NCI-H82 treated with DMSO at 0.1 percent for 48 hours (cell line): ENCODE data around the gene OGN.

ENCODE experiments used
- DNase-seq: peaks from one replicate; lab custom pipeline; 2025; ENCODE audit not compliant: unreplicated experiment; lab: John Stamatoyannopoulos, UW

The OGN gene

GRCh38 chr9:92405818-92406217 lies 1.4 kb upstream of the OGN start:
- no peak for DNase-seq

DNA sequence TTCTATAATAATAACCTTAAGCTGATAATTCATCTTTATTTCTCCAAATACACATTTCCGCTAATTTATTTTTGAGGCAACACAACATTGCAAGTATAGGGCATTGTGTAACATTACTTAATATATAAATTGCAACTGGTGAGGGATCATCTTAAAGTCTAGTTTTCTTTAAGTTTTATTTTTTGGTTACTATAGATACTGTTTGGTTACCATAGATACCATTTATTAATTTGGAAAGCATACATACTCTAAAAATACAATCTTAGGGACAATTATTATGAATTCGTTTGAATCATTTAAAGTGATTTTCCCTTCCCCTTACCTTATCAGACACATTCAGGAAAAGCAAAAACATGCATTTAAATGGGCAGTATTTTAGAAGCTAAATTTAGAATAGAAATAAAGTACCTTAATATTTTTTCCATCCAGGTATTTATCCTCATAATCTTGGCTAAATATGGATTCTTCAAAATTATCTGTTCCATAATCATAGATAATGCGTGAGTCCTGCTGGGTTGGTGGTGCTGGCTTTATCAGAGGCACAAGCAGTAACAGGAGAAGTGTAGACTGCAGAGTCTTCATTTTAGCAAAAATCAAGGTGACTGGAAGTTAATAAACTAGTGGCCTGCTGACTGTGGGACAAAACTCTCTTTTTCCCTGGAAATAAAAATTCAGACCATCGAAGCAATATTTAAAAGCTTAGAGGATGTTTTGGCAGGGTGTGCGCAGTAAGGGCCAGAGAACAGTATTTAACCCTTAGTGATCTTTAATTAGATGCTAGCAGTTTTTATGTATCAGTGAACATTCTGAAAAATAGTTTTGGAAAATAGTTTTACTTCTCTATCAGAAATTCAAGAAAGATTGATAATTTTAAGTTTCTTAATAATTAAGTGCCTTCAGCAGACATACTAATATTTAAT lies 1.3 kb downstream of the OGN start:
- no peak for DNase-seq

GRCh38 chr9:92402360-92402759 lies 2.0 kb downstream of the OGN start:
- no peak for DNase-seq

DNA sequence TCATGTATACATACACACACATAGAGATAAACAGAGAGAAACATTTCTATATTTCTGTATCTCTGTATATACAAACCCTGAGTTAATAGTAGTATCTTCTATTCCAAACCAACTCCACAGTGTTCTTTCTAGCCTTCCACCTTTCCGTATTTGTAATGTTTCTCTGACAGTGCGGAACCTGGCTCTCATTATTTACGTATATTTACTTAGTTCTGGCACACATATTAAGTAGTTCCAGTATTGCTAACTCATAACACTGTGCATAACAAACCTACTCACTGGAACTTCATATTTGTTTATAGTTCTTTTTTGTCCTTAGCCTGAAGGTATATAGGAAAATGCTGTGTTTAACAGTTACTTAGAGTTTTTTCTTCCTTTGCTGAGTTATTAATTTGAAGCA lies 6.5 kb downstream of the OGN start:
- no peak for DNase-seq

DNA sequence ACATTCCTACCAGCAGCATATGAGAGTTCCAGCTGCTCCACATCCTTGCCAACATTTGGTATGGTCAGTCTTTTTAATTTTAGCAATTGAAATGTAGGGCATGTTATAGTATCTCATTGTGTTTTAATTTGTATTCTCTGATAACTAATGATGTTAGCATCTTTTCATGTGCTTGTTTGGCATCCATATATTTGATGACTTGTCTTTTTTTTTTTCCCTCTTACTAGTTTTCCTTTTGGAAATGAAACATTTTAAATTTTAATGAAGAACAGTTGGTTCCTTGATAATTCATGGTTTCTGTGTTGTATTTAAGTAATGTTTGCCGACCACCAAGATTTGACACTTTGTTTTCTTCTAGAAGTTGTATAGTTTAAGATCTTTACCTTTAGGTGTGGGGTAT lies 8.8 kb downstream of the OGN start:
- no peak for DNase-seq

- DNase-seq = no peak
Observed at GRCh38 chr9:92393686-92394085, 10.7 kb downstream of the OGN start.

- no peak for DNase-seq
Observed at GRCh38 chr9:92392690-92393089, 11.7 kb downstream of the OGN start.

GRCh38 chr9:92385953-92386352 lies 18.4 kb downstream of the OGN start:
- DNase-seq = no peak

DNA sequence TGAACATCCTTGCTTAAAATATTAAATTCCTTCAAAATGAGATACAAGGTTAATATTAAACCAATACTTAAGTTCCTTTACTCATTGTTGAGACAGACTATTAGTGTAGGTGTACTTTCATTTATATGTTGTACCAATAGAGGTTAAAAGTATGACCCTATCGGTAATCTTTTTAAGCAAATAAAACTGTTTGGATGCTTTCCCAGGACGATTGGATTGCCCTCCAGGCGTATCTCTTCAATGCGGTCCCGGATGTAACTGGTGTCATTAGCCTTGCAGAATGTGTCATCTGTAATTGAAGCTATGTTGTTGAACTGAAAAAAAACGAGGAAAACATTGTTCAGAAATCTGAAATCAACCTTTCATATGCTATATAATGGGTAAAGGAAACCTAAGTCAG lies 18.9 kb downstream of the OGN start:
- no peak for DNase-seq

GRCh38 chr9:92385001-92385400 lies 19.4 kb downstream of the OGN start:
- DNase-seq = no peak

- DNase-seq = no peak
Observed at GRCh38 chr9:92384375-92384774, 20.0 kb downstream of the OGN start.

DNA sequence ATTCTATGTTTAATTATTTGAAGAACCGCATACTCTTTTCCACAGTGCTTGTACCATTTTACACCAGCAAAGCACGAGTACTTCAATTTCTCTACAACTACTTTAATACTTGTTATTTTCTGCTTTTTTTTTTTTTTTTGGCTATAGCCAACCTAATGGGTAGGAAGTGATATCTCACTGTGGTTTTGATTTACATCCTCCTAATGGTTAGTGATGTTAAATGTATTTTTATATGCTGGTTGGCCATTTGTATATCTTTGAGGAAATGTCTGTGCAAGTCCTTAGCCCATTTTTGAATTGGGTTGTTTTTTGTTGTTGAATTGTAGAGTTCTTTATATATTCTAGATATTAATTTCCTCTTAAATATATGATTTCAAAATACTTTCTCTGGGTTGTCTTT lies 22.6 kb downstream of the OGN start:
- DNase-seq = no peak

GRCh38 chr9:92380603-92381002 lies 23.8 kb downstream of the OGN start:
- no peak for DNase-seq

- DNase-seq = no peak
Observed at GRCh38 chr9:92378865-92379560, 25.4 kb downstream of the OGN start.

DNA sequence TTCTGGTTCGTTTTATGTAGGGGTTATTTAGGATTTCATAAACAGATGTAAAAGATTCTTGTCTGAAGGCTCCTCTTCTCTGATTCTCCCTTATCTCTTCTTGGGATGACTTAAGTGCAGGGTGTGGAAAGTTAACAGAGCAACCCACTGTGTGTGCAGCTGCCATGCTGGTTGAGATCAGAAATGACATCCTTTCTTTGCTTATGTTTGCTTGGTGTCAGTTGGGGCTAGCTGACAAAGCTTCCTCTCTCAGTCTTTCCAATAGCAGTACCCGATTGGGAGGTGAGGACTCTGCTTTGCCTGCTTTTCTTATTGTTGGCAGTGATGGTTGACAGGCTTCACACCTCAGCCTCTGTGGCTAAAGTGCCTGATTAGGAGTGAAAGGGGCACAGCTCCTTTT lies 26.5 kb downstream of the OGN start:
- no peak for DNase-seq

DNA sequence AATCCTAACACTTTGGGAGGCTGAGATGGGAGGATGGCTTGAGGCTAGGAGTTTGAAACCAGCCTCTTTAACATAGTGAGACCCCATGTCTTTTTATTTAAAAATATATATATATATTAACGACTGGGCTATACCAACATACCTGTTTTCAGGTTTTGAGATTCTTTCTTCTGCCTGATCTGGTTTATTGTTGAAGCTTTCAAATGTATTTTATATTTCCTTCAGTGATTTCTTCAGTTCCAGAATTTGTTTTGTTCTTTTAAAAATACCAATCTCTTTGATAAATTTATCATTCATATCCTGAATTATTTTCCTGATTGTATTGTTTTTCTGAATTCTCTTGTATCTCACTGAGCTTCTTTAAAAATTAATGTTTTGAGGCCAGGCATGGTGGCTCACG lies 31.2 kb downstream of the OGN start:
- no peak for DNase-seq

GRCh38 chr9:92369075-92369474 lies 35.3 kb downstream of the OGN start:
- DNase-seq = no peak

GRCh38 chr9:92360083-92360482 lies 44.3 kb downstream of the OGN start:
- no peak for DNase-seq

DNA sequence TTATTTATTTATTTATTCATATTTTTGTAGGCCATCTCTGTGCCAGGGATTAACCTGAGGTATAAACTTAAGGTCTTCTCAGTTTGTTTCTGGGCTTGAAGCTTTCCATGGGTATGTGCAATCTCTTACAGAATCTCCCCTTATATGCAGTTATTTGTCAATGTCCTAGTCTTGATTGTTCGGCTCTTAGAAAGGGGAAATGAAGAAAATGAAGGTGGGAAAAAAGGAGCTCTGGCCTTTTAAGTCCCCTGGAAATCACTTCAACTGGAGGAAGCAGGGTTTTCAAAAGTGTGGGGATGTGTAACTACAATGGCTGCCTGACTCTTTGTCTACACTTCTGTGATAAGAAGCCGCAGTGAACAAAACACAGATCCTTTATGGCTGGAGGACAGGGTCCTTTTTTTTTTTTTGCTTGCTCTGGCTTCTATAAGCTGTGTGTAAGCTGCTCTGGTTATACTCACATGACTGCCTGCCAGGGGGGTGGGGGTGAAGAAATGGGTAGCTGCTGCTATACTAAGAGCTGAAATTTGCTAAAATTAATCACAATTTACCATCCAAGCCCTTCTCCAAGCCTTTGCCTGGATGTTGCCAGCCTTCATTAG lies 44.9 kb downstream of the OGN start:
- no peak for DNase-seq

DNA sequence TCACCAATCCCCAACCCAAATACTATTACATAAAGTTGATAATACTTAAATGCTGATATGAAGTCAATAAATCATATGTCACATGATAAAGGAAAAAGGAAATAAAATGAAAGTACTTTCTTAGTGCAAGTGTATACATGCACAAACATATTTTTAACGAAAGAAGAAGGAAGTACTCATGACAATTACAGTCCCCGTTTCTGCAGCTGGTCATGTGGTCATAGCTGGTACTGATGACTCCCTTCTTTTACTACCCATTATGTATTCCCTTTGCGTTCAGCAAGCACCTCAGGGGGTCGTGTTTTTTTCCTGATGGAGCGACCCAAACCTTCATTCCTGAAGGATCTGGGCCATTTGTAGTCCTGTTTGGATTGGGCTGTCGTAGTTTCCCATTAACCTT lies 51.3 kb downstream of the OGN start:
- no peak for DNase-seq

DNA sequence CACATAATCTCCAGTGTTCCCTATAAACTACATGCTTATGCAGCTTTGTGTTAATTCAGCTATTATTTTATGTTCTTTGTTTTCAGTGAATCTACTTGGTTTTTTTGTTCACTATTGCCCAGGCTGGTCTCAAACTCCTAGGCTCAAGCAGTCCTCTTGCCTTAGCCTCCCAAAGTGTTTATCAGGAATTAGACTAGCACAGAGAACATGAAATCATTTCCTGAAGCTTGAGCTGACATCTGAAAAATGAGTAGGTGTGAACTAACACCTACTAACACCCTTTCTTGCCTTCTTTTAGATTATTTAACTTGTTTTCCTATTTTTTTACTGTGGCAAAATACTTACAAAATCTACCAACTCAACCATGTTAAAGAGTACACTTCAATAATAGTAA lies 53.6 kb downstream of the OGN start:
- no peak for DNase-seq
